ENCODE data around the gene ADAMTS16.

- no peak for TF ChIP-seq CTCF (IDR thresholded peaks at IDR 0.05)
- TF ChIP-seq POLR2A (IDR thresholded peaks at IDR 0.05): no peak
- no peak for TF ChIP-seq POLR2AphosphoS5 (IDR thresholded peaks at IDR 0.05)
Measured at GRCh38 chr5:5203451-5203850, 63.3 kb downstream of the ADAMTS16 start.
